PC-3 (cell line): ENCODE results near the gene PSMC1. TPM values are rescaled to one million over a fixed set of nuclear protein-coding genes. Genes with fewer than 3 reads are reported as not detected.

Experiments
- ATAC-seq: fragments of 200-7000 bp; cut with Tn5 transposase; 2 replicates; pipeline ENCODE4 v1.9.1; 2020; ENCODE audit warnings: mild to moderate bottlenecking, moderate library complexity
- BruUV-seq: library from RNA; stranded (reverse); fragments of 400-500 nt; replicated peaks from 2 replicates; lab custom pipeline; 2021; lab: Mats Ljungman, UMichigan
- CTCF ChIA-PET: fragments of 300-600 bp; sonication (Branson Sonifier 250); formaldehyde crosslinking; loops from one replicate; lab custom pipeline; 2022; ENCODE audit warnings: antibody characterized with exemption; lab: Charles Lee
- POLR2A ChIA-PET: fragments of 300-600 bp; sonication (Branson Sonifier 250); formaldehyde crosslinking; loops from one replicate; lab custom pipeline; 2022; ENCODE audit warnings: antibody characterized with exemption; ENCODE audit not compliant: unreplicated experiment; lab: Charles Lee
- DNase-seq: peaks from one replicate; pipeline ENCODE4 v3.0.0-alpha.2; 2015
- H2AFZ ChIP-seq: fragments of 300-600 bp; sonication (generic); 2 replicates; pipeline ENCODE4 v1.6.0; 2016; ENCODE audit warnings: antibody characterized with exemption, low read length
- H3F3A ChIP-seq: fragments of 300-600 bp; sonication (generic); one replicate; pipeline ENCODE4 v1.6.0; 2017; ENCODE audit warnings: antibody characterized with exemption, low read length, control low read depth, mild to moderate bottlenecking; ENCODE audit not compliant: unreplicated experiment
- H3K27ac ChIP-seq: fragments of 300-600 bp; sonication (generic); 2 replicates; pipeline ENCODE4 v1.5.1; 2016; ENCODE audit warnings: mild to moderate bottlenecking, low read length
- H3K27me3 ChIP-seq: fragments of 300-600 bp; sonication (generic); 2 replicates; pipeline ENCODE4 v1.6.1; 2016; ENCODE audit warnings: low read length, mixed read lengths
- H3K36me3 ChIP-seq: fragments of 300-600 bp; sonication (generic); 2 replicates; pipeline ENCODE4 v1.6.1; 2016; ENCODE audit warnings: low read depth, mixed run types, low read length, mixed read lengths
- H3K4me1 ChIP-seq: fragments of 300-600 bp; sonication (generic); 2 replicates; pipeline ENCODE4 v1.5.1; 2016; ENCODE audit warnings: low read length; ENCODE audit not compliant: insufficient read depth
- H3K4me2 ChIP-seq: fragments of 300-600 bp; sonication (generic); 2 replicates; pipeline ENCODE4 v1.6.0; 2016; ENCODE audit warnings: low read length
- H3K4me3 ChIP-seq: fragments of 300-600 bp; sonication (generic); 2 replicates; pipeline ENCODE4 v1.5.1; 2016; ENCODE audit warnings: mild to moderate bottlenecking, low read length, mixed read lengths
- H3K79me2 ChIP-seq: fragments of 300-600 bp; sonication (generic); 2 replicates; pipeline ENCODE4 v1.6.1; 2017; ENCODE audit warnings: low read length, mixed read lengths
- H3K9ac ChIP-seq: fragments of 300-600 bp; sonication (generic); 2 replicates; pipeline ENCODE4 v1.6.0; 2016; ENCODE audit warnings: mild to moderate bottlenecking, low read length
- H3K9me2 ChIP-seq: fragments of 300-600 bp; sonication (generic); replicated peaks from 2 replicates; pipeline ENCODE4 v1.6.1; 2016; ENCODE audit warnings: mixed run types, low read length, mixed read lengths
- H3K9me3 ChIP-seq: fragments of 300-600 bp; sonication (generic); 2 replicates; pipeline ENCODE4 v1.6.1; 2016; ENCODE audit warnings: low read length, mixed read lengths
- H4K20me1 ChIP-seq: fragments of 300-600 bp; sonication (generic); 2 replicates; pipeline ENCODE4 v1.6.1; 2016; ENCODE audit warnings: low read length, mixed read lengths
- EZH2 ChIP-seq: fragments of 300-600 bp; sonication (generic); IDR thresholded peaks from one replicate; pipeline ENCODE4 v1.6.1; 2017; ENCODE audit warnings: antibody characterized with exemption, mild to moderate bottlenecking, low read length; ENCODE audit not compliant: unreplicated experiment
- EZH2phosphoT487 ChIP-seq: fragments of 300-600 bp; sonication (generic); IDR thresholded peaks from 2 replicates; pipeline ENCODE4 v1.6.1; 2018; ENCODE audit warnings: mild to moderate bottlenecking, antibody characterized with exemption, low read length, borderline replicate concordance
- intact Hi-C: fragments of 100-400 bp; cut with micrococcal nuclease; formaldehyde crosslinking; loops from 2 replicates; pipeline ENCODE4 v1.9.0; 2023
- total RNA-seq: library from RNA; depleted of rRNA; stranded (reverse); fragments of >200 nt; gene quantifications from 2 replicates; pipeline ENCODE4 v1.2.3, GENCODE V29; 2014; rRNA removed
- TF ChIP-seq, protein P1 (sequence below): fragments of 300-600 bp; sonication (generic); conservative IDR thresholded peaks from 2 replicates; pipeline ENCODE4 v1.5.1; 2017; ENCODE audit warnings: antibody characterized with exemption, low read depth, mild to moderate bottlenecking, low read length

Gene PSMC1
- total RNA-seq, 1 experiment from 2014 or later: 208 TPM

DNA sequence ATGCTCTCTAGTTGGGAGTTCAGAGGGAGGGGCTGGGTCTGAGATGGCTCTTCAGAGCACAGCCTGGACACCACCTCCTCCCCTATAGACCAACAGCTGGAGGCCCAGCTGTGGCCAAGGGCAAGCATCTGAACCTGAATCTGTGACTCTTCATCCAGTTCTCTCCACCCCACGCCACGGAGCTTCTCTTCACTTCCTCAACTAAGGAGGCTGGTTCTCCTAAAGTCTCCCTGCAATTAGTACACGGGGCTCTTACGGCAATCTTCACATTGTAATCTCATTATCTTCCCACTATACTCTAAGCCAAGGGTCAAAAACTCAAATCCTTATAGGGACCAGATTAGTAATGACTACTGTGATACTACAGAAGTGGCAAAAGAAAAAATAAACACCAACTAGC is 65.5 kb downstream of the PSMC1 start:
- intact Hi-C loops: no loop called here
- ChIA-PET POLR2A (no interaction called here), CTCF (no interaction called here)
- Histone ChIP-seq H3K9me2 (no peaks in the 10 kb centered on the region), H3K4me3 (no peak overlapping the region), H3K9ac (no peak overlapping the region), H2AFZ (no peak overlapping the region), H3K27ac (no peak overlapping the region), H3K36me3 (peaks cover 11% of the 10 kb centered on the region; the same call in 1 of the 2 replicates), H3K9me3 (no peaks in the 10 kb centered on the region), H4K20me1 (0 out of 2 replicates have a peak, but pooled peaks cover 5% of the 10 kb centered on the region), H3K27me3 (no peaks in the 10 kb centered on the region), H3K4me2 (no peak overlapping the region), H3K4me1 (peaks cover 14% of the 10 kb centered on the region), H3F3A (no peaks in the 10 kb centered on the region), H3K79me2 (peaks cover 65% of the 10 kb centered on the region)
- TF ChIP-seq EZH2: no peak
- TF ChIP-seq, protein P1, sequence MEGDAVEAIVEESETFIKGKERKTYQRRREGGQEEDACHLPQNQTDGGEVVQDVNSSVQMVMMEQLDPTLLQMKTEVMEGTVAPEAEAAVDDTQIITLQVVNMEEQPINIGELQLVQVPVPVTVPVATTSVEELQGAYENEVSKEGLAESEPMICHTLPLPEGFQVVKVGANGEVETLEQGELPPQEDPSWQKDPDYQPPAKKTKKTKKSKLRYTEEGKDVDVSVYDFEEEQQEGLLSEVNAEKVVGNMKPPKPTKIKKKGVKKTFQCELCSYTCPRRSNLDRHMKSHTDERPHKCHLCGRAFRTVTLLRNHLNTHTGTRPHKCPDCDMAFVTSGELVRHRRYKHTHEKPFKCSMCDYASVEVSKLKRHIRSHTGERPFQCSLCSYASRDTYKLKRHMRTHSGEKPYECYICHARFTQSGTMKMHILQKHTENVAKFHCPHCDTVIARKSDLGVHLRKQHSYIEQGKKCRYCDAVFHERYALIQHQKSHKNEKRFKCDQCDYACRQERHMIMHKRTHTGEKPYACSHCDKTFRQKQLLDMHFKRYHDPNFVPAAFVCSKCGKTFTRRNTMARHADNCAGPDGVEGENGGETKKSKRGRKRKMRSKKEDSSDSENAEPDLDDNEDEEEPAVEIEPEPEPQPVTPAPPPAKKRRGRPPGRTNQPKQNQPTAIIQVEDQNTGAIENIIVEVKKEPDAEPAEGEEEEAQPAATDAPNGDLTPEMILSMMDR: no peak
- no peak for TF ChIP-seq EZH2phosphoT487
- no TSS peak for BruUV-seq
- DNase-seq: no peak
- ATAC-seq: no peak

Other genes with a start within 250 kb of the PSMC1 start
- gene KCNK13, start 194.6 kb upstream of the PSMC1 start, total RNA-seq: 0.17 and 0.58 TPM in 2 replicates
- gene NRDE2, start 75.4 kb downstream of the PSMC1 start, total RNA-seq: 18.3 and 29.5 TPM in 2 replicates
- gene CALM1, start 140.5 kb downstream of the PSMC1 start, total RNA-seq: 594 and 1,162 TPM in 2 replicates